ENCODE results near the gene RNASE8.
A peak's percentile ranks its signal among the peaks of the same experiment; 100 is the strongest.

Gene RNASE8

GRCh38 chr14:21081521-21082142 lies 24.0 kb downstream of the RNASE8 start:
- no peak for DNase-seq (ENCODE audit: low read depth)
- no peak overlapping the region for H3K4me3 ChIP-seq (replicated peaks; ENCODE audit: low read depth, low read length)

GRCh38 chr14:21083565-21084325 lies 26.1 kb downstream of the RNASE8 start:
- TF ChIP-seq CTCF (IDR thresholded peaks at IDR 0.05; ENCODE audit: low read length, missing control alignments) = no peak
- DNase-seq (ENCODE audit: low read depth) = no peak
- H3K4me3 ChIP-seq (replicated peaks; ENCODE audit: low read depth, low read length) = no peak overlapping the region

More at GRCh38 chr14:21081521-21082142, 24.0 kb downstream of the RNASE8 start:
- no peak for TF ChIP-seq CTCF (IDR thresholded peaks at IDR 0.05; ENCODE audit: low read length, missing control alignments)

GRCh38 chr14:21084396-21084795 lies 26.8 kb downstream of the RNASE8 start:
- TF ChIP-seq CTCF (IDR thresholded peaks at IDR 0.05; ENCODE audit: low read length, missing control alignments) = no peak
- DNase-seq (ENCODE audit: low read depth) = no peak
- H3K4me3 ChIP-seq (replicated peaks; ENCODE audit: low read depth, low read length) = no peak overlapping the region

- no peak for TF ChIP-seq CTCF (IDR thresholded peaks at IDR 0.05; ENCODE audit: low read length, missing control alignments)
- no peak overlapping the region for H3K4me3 ChIP-seq (replicated peaks; ENCODE audit: low read depth, low read length)
These were observed 27.6 kb downstream of the RNASE8 start for GRCh38 chr14:21084998-21085853.

GRCh38 chr14:21086908-21087293 lies 29.3 kb downstream of the RNASE8 start:
- no peak overlapping the region for H3K4me3 ChIP-seq (replicated peaks; ENCODE audit: low read depth, low read length)
- no peak for TF ChIP-seq CTCF (IDR thresholded peaks at IDR 0.05; ENCODE audit: low read length, missing control alignments)
- no peak for DNase-seq (ENCODE audit: low read depth)

More at GRCh38 chr14:21084998-21085853, 27.6 kb downstream of the RNASE8 start:
- peak; percentile 62 for DNase-seq (ENCODE audit: low read depth)

GRCh38 chr14:21087294-21088091 lies 29.9 kb downstream of the RNASE8 start:
- DNase-seq (ENCODE audit: low read depth) = peak; percentile 95
- no peak for TF ChIP-seq CTCF (IDR thresholded peaks at IDR 0.05; ENCODE audit: low read length, missing control alignments)

More at GRCh38 chr14:21087294-21088091, 29.9 kb downstream of the RNASE8 start:
- no peak overlapping the region for H3K4me3 ChIP-seq (replicated peaks; ENCODE audit: low read depth, low read length)
